Activated naive CD8-positive, alpha-beta T cell treated with anti-CD3 and anti-CD28 coated beads, Interleukin-2, amount 10 ng/mL, durations not matched to agents 7 days and 5 days (primary cell): ENCODE data around the gene TPSD1. TPM values are rescaled to one million over a fixed set of nuclear protein-coding genes. Genes with fewer than 3 reads are reported as not detected.

Experiments used
- ATAC-seq: fragments of 150-1000 bp; cut with Tn5 transposase; one replicate; pipeline ENCODE4 v1.10.0; 2021; ENCODE audit warnings: low read depth, moderate library complexity
- POLR2A ChIA-PET: fragments of 350-600 bp; sonication (Branson Sonifier 250); formaldehyde crosslinking; loops from one replicate; lab custom pipeline; 2021; ENCODE audit warnings: antibody characterized with exemption; lab: Charles Lee
- DNase-seq: peaks from one replicate; pipeline ENCODE4 v3.0.0; 2021
- H3K27ac Mint-ChIP-seq: one replicate; pipeline ENCODE4 v1.8.0; 2022; ENCODE audit warnings: mild to moderate bottlenecking, mixed read lengths
- H3K27me3 Mint-ChIP-seq: one replicate; pipeline ENCODE4 v1.8.0; 2022; ENCODE audit warnings: mild to moderate bottlenecking, moderate library complexity, mixed read lengths
- H3K36me3 Mint-ChIP-seq: one replicate; pipeline ENCODE4 v1.8.0; 2021; ENCODE audit warnings: mild to moderate bottlenecking, mixed read lengths
- H3K4me1 Mint-ChIP-seq: one replicate; pipeline ENCODE4 v1.8.0; 2021; ENCODE audit warnings: mixed read lengths
- H3K4me3 Mint-ChIP-seq: one replicate; pipeline ENCODE4 v1.8.0; 2022; ENCODE audit warnings: mild to moderate bottlenecking, moderate library complexity, mixed read lengths
- H3K9me3 Mint-ChIP-seq: one replicate; pipeline ENCODE4 v1.8.0; 2021; ENCODE audit warnings: mixed read lengths
- total RNA-seq, 2 experiments: library from RNA; stranded (reverse); gene quantifications; one replicate each; pipeline ENCODE4 v1.2.3, GENCODE V29; 2021

Gene TPSD1
- total RNA-seq, 2 experiments from 2014 or later = not detected

DNA sequence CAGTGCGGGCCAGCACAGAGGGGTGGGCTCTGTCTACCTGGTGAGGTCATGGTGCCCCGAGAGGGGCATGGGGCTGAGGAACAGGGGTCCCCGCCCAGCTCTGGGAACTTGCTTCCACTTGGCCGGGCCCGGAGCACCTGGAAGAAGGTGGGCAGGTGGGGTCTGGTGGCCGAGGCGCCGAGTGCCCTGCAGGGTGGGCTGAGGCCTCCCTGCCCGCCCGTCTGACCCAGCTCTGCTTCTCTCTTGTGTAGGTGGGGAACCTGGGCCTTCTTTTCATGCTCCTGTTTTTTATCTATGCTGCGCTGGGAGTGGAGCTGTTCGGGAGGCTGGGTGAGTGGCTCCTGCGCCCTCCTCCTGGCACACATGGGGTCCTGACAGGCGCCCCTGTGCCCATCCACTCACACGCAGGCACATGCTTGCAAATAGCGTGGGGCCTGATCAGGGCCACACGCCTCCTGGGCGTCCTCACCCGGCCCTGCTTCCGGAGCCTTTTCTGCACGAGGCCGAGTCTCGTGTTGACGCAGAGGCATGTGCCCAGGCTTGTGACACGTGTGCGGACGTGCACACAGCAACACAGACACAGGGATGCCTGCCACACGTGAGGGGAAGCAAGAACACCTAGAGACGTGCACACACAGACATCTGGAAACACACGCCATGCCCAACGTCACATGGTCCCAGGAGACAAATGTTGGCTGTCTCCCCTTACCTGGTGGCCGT is 39.0 kb upstream of the TPSD1 start:
- H3K9me3 Mint-ChIP-seq = no peaks in the 10 kb centered on the region
- H3K36me3 Mint-ChIP-seq = no peaks in the 10 kb centered on the region
- no peak overlapping the region for H3K27ac Mint-ChIP-seq
- no peak for DNase-seq
- ATAC-seq = no peak
- H3K4me3 Mint-ChIP-seq = no peak overlapping the region
- H3K27me3 Mint-ChIP-seq = no peaks in the 10 kb centered on the region
- POLR2A ChIA-PET = no interaction called here
- no peaks in the 10 kb centered on the region for H3K4me1 Mint-ChIP-seq

DNA sequence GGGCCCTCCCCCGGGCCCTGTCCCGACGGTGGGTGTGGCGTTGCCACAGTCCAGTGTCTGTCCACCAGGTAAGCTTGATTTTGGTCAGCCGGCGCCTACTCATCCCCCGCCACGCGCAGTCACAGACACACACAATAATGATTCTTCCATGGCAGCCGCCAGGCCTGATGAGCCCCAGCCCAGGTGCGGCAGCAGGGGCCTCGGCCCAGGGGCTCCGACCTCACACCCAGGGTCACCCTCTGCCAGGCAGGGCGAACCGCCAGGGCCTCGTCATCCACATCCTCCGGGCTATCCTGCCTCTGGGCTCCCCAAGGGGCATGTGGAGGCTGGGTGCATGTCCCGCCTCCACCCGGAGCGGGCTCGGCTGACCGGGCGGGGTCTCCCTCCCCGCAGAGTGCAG is 38.3 kb upstream of the TPSD1 start:
- Mint-ChIP-seq H3K4me1 (no peaks in the 10 kb centered on the region), H3K9me3 (no peaks in the 10 kb centered on the region), H3K27me3 (no peaks in the 10 kb centered on the region), H3K27ac (no peak overlapping the region), H3K4me3 (no peak overlapping the region), H3K36me3 (no peaks in the 10 kb centered on the region)
- DNase-seq (no peak), ATAC-seq (no peak)
- POLR2A ChIA-PET = no interaction called here

DNA sequence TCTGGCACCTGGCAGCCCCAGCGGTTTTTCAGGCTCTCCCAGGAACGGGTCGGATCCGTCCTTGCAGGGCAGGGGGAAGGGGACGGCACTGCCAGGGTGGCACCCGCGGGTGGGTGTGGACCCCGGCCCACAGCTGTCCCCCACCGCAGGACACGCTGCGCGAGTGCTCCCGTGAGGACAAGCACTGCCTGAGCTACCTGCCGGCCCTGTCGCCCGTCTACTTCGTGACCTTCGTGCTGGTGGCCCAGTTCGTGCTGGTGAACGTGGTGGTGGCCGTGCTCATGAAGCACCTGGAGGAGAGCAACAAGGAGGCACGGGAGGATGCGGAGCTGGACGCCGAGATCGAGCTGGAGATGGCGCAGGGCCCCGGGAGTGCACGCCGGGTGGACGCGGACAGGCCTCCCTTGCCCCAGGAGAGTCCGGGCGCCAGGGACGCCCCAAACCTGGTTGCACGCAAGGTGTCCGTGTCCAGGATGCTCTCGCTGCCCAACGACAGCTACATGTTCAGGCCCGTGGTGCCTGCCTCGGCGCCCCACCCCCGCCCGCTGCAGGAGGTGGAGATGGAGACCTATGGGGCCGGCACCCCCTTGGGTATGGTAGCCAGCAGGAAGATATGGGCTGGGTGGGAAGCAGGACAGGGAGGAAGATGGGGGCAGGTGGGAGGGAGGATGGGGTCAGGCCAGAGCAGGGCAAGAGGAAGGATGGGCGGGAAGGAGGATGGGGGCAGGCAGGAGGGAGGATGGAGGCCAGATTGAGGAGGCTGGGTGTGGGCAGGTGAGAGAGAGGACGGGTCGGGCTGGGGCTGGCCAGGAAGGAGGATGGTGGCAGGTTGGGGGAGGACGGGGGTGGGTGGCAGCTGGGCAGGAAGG is 37.6 kb upstream of the TPSD1 start:
- Mint-ChIP-seq H3K9me3 (no peaks in the 10 kb centered on the region), H3K27me3 (no peaks in the 10 kb centered on the region), H3K4me3 (no peak overlapping the region), H3K27ac (no peak overlapping the region), H3K36me3 (no peaks in the 10 kb centered on the region), H3K4me1 (no peaks in the 10 kb centered on the region)
- no peak for DNase-seq
- POLR2A ChIA-PET = no interaction called here
- no peak for ATAC-seq

DNA sequence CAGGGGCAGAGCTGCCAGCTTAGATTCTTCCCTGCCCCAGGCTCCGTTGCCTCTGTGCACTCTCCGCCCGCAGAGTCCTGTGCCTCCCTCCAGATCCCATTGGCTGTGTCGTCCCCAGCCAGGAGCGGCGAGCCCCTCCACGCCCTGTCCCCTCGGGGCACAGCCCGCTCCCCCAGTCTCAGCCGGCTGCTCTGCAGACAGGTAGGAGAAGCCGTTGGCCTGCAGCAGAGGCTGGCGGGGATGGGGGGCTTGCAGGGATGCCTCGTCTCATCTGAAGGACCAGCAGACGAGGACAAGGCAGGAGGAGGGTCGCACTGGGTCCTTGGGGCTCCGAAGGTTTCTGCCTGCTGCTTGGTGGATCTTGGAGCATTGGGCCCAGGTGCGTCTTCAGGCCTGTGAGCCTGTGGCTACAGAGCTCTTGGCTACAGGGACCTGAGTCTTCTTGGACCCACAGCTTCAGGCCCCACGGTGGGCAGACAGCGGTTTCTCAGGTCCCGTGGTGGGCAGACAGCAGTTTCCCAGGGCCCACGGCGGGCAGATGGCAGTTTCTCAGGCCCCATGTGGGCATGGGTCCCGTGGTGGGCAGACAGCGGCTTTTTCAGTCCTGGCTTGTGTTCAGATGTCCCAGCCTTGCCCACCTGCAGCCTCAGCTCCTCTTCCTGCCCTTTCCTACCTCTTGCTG is 36.8 kb upstream of the TPSD1 start:
- Mint-ChIP-seq H3K4me3 (no peak overlapping the region), H3K27ac (no peak overlapping the region), H3K36me3 (no peaks in the 10 kb centered on the region), H3K4me1 (no peaks in the 10 kb centered on the region), H3K9me3 (no peaks in the 10 kb centered on the region), H3K27me3 (no peaks in the 10 kb centered on the region)
- POLR2A ChIA-PET = no interaction called here
- ATAC-seq = no peak
- no peak for DNase-seq

DNA sequence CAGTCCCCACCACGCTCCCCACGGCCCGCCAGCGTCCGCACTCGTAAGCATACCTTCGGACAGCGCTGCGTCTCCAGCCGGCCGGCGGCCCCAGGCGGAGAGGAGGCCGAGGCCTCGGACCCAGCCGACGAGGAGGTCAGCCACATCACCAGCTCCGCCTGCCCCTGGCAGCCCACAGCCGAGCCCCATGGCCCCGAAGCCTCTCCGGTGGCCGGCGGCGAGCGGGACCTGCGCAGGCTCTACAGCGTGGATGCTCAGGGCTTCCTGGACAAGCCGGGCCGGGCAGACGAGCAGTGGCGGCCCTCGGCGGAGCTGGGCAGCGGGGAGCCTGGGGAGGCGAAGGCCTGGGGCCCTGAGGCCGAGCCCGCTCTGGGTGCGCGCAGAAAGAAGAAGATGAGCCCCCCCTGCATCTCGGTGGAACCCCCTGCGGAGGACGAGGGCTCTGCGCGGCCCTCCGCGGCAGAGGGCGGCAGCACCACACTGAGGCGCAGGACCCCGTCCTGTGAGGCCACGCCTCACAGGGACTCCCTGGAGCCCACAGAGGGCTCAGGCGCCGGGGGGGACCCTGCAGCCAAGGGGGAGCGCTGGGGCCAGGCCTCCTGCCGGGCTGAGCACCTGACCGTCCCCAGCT is 35.7 kb upstream of the TPSD1 start:
- Mint-ChIP-seq H3K9me3 (no peaks in the 10 kb centered on the region), H3K27me3 (no peaks in the 10 kb centered on the region)

DNA sequence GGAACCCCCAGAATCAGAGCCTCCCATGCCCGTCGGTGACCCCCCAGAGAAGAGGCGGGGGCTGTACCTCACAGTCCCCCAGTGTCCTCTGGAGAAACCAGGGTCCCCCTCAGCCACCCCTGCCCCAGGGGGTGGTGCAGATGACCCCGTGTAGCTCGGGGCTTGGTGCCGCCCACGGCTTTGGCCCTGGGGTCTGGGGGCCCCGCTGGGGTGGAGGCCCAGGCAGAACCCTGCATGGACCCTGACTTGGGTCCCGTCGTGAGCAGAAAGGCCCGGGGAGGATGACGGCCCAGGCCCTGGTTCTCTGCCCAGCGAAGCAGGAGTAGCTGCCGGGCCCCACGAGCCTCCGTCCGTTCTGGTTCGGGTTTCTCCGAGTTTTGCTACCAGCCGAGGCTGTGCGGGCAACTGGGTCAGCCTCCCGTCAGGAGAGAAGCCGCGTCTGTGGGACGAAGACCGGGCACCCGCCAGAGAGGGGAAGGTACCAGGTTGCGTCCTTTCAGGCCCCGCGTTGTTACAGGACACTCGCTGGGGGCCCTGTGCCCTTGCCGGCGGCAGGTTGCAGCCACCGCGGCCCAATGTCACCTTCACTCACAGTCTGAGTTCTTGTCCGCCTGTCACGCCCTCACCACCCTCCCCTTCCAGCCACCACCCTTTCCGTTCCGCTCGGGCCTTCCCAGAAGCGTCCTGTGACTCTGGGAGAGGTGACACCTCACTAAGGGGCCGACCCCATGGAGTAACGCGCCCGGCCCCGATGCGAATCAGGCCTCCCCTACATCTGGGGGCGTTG is 34.8 kb upstream of the TPSD1 start:
- H3K27ac Mint-ChIP-seq = no peak overlapping the region
- POLR2A ChIA-PET = no interaction called here
- H3K27me3 Mint-ChIP-seq = no peaks in the 10 kb centered on the region
- no peaks in the 10 kb centered on the region for H3K4me1 Mint-ChIP-seq
- ATAC-seq = no peak
- no peaks in the 10 kb centered on the region for H3K9me3 Mint-ChIP-seq
- H3K4me3 Mint-ChIP-seq = no peak overlapping the region
- no peaks in the 10 kb centered on the region for H3K36me3 Mint-ChIP-seq
- DNase-seq = no peak

More for the DNA sequence above, 35.7 kb upstream of the TPSD1 start:
- H3K4me1 Mint-ChIP-seq = no peaks in the 10 kb centered on the region
- POLR2A ChIA-PET = no interaction called here
- ATAC-seq = no peak
- no peak overlapping the region for H3K27ac Mint-ChIP-seq
- H3K4me3 Mint-ChIP-seq = no peak overlapping the region
- no peak for DNase-seq
- no peaks in the 10 kb centered on the region for H3K36me3 Mint-ChIP-seq

DNA sequence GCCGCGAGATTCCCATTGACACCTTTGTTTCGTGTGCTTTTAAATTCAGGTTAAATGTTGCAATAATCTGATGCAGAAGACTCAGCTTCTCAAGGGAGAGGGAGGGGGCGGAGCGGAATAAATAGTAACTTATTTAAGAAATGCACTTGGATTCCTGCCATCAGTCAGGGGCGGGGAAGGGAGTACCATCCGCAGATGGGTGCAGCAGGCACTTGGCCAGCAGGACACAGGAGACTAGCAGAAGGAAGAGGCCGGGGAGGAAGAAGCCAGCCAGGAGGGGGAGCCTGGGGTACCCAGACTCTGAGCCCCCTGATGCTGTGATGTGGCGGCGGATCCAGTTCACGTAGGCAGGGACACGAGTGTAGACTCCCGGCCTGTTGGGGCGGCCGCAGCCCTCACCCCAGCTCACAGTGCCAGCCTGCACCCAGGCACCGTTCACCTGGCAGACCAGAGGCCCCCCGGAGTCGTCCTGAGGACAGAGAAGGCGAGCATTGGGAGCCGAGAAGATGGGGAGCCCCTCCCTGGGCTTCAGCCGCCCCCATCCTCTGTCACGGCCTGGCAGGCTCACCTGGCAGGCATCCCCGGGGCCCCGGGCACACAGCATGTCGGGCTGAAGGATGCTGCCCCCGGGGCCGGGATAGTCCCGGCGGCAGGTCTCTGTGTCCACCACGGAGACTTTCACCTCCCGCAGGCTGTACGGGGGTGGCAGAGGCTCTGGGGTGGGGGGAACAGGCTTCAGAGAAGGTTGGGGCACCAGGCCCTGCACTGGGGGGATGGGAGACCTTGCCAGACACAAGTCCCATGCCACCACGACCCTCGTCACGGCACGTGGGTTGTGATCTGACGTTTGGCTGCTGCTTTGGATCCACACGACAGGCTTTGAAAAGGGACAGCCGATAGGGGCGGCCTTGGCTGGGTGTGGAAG is 34.0 kb upstream of the TPSD1 start:
- DNase-seq = no peak
- Mint-ChIP-seq H3K4me3 (no peak overlapping the region), H3K9me3 (no peaks in the 10 kb centered on the region), H3K4me1 (no peaks in the 10 kb centered on the region), H3K27ac (no peak overlapping the region), H3K36me3 (no peaks in the 10 kb centered on the region), H3K27me3 (no peaks in the 10 kb centered on the region)
- no peak for ATAC-seq
- POLR2A ChIA-PET = no interaction called here

DNA sequence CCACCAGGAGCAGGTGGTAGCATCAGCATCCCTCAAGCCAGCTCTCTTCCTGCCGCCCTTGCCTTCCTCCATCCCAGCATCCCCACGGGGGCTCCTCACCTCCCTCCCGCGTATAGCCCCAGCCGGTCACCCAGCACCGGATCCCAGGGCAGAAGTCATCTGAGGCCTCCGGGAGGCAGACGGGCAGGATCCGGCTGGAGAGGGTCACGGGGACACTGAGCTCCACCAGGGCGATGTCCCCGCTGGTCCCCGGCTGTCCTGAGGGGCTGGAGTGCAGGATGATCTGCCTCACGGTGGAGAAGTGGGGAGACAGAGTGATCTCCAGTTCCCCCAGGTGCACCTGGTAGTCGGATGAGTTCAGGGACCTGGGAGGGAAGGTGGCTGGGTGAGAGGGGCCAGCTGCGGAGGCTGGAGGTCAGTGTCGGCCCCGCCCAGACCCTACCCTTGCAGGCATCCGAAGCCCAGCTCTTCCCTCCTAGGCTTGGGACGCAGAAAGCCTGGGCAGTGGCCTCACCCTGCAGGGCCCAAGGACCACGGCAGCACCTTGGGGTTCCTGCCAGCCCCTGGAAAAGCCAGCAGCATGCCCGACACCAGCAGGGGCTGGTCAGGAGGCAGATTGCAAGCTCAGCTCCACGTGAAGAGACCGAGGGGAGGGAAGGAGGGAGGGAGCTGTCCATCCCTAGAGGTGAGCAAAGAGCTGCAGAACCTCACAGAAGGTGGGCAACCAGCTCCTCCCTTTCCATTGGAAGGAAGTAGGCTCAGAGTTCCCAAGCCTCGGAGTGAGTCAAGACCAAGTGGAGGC is 33.1 kb upstream of the TPSD1 start:
- POLR2A ChIA-PET = no interaction called here
- ATAC-seq (no peak), DNase-seq (no peak)
- H3K36me3 Mint-ChIP-seq = no peaks in the 10 kb centered on the region
- H3K9me3 Mint-ChIP-seq = no peaks in the 10 kb centered on the region
- no peak overlapping the region for H3K27ac Mint-ChIP-seq
- no peaks in the 10 kb centered on the region for H3K27me3 Mint-ChIP-seq
- H3K4me1 Mint-ChIP-seq = no peaks in the 10 kb centered on the region
- no peak overlapping the region for H3K4me3 Mint-ChIP-seq

DNA sequence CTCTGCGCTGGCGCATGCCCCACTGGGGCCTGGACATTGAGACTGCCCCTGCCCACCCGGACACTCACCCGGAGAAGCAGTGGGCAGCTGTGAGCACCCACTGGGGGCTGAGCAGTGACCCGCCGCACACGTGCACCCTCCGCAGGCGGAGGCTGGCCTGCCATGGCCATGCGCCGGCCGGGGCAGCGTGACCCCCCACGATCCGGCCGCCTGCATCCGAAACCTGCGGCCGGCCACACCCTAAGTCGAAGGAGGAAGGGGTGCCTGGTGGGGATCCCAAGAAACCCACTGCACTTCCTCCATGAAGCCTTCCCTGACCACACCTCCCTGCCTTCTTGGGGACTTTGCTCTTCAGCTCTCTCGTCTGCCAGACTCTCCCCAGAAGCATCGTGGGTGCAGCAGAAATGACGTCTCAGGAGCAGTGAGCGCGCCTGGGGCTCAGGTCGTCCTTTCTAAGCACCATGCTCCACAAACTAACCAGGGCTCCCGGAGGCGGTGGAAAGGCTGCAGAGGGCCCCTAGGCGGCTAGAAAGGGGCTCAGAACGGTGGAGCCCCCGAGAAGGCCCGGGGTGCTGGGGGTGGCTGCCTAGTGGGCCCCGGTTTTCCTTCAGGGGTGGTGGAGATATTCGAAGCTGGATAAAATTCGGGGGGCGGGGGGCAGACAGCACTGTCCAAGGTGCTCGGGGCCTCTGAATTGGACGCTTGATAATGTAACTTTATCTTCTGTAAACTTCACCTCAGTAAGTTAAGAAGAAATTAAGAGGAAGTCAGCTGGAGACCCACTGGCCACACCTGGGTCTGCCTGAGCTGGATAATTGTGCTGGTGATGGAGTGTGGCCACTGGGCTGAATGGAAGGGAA is 32.3 kb upstream of the TPSD1 start:
- ATAC-seq (no peak), DNase-seq (no peak)
- POLR2A ChIA-PET = interaction anchor here (0.6 kb wide), 1 partner anchor 587 kb away, joined by 4 read pairs; the partner anchor contains the start of gene METTL26
- Mint-ChIP-seq H3K4me3 (no peak overlapping the region), H3K36me3 (no peaks in the 10 kb centered on the region), H3K27me3 (no peaks in the 10 kb centered on the region), H3K9me3 (no peaks in the 10 kb centered on the region), H3K4me1 (no peaks in the 10 kb centered on the region), H3K27ac (no peak overlapping the region)

DNA sequence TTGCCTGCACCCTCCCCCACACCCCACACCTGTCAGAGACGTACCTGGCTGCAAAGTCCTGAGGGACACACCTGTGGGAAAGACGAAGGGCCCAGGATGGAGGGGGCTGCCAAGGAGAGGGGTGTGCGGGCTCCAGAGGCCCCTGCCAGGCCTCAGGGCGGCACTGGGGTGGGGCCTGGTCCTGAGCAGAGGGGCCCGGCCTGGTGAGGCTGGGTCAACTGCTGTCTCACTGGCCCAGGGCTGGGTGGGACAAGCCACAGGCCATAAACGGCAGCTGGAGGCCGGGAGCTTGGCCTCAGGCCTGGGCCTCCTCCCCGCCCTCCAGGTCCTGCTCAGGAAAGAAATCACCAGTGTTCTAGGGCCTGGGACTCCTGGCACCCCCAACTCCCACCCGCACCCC is 31.3 kb upstream of the TPSD1 start:
- no peak overlapping the region for H3K4me3 Mint-ChIP-seq
- H3K27ac Mint-ChIP-seq = no peak overlapping the region
- H3K27me3 Mint-ChIP-seq = no peaks in the 10 kb centered on the region
- POLR2A ChIA-PET = no interaction called here
- H3K9me3 Mint-ChIP-seq = no peaks in the 10 kb centered on the region
- no peaks in the 10 kb centered on the region for H3K36me3 Mint-ChIP-seq
- ATAC-seq = no peak
- H3K4me1 Mint-ChIP-seq = no peaks in the 10 kb centered on the region
- no peak for DNase-seq

DNA sequence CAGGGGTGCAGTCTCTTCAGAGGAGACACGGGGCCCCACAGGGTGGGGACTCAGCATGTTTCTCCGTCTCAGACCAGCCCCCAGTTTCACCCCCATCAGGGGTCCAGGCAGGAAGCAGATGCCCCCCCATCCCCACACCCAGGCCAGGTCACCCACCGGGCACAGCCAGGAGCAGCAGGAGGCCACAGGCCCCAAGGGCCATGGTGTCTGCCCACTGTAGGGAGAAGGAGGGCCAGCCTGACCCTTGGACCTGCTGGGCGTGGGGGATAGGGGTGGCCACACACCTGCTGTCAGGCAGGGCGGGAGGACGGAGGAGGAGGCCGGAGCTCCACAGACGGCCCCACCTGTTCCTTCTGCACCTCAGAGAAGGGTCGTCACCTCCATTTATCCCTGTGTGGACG is 30.8 kb upstream of the TPSD1 start, which contains the start of gene TPSG1:
Gene TPSG1, minus strand, starts transcription at position 218 of the 401 bp plus-strand sequence. Its CDS starts 16 bp downstream, at position 202.
- Mint-ChIP-seq H3K27ac (no peak within 1 kb of the TSS), H3K9me3 (no peaks in the 10 kb centered on the region), H3K27me3 (no peaks in the 10 kb centered on the region), H3K4me1 (no peaks in the 10 kb centered on the region), H3K36me3 (no peaks in the 10 kb centered on the region), H3K4me3 (no peak within 1 kb of the TSS)
- ATAC-seq = no peak
- DNase-seq = no peak
- POLR2A ChIA-PET = no interaction called here
